Raji (cell line): ENCODE results near the gene SNX22.
A peak's percentile ranks its signal among the peaks of the same experiment; 100 is the strongest.

Experiments used
- POLR2A ChIP-seq: IDR thresholded peaks from 2 replicates; pipeline ENCODE4 v1.6.1; 2011; ENCODE audit warnings: low read depth, low read length, control low read depth; ENCODE audit not compliant: insufficient read depth

Gene SNX22

DNA sequence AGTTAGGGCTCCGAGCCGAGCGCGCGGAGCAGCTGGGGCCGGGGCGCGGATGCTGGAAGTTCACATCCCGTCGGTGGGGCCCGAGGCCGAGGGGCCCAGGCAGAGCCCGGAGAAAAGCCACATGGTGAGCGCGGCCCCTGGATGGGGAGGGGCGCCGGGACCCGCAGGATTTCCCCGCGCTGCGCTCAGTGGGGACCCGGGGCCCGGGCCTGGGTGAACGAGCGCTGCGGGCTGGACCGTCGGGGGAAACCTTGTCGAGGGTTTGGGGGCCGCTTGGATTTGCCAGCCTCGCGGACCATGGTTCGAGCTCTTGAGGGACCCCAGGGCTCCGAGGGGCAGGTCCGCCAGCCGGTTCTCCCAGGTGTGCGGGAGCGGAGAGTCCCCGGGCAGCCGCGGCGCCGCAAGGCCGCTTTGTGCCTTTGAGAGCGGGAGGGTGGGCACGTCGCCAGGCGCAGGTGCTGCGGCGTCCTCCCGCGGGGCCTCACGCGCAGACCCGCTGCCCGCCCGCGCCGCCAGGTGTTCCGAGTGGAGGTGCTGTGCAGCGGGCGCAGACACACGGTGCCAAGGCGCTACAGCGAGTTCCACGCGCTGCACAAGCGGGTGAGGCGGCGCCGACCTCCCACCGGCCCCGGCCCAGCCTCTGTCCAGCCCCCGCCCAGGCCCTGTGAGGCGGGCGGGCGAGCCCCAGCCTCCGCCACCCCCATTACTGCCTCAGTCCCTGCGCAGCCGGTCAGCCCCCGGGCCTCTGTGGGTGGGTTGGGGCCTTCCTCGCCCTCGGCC is at the start of gene SNX22:
Gene SNX22, plus strand, starts transcription at position 5 of the 780 bp plus-strand sequence. Its CDS starts 45 bp downstream, at position 50.
- peak; percentile 78 for TF ChIP-seq POLR2A

DNA sequence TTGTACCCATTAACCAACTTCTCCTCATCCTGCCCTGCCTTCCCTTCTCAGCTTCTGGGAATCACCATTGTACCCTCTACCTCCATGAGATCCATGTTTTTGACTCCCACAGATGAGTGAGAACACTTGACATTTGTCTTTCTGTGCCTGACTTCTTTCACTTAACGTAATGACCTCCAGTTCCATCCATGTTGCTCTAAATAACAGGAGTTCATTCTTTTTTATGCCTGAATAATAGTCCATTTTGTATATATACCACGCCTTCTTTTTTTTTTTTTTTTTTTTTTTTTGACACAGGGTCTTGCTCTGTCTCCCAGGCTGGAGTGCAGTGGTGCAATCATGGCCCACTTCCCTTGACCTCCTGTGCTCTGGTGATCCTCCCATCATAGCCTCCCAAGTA is 49.0 kb upstream of the SNX22 start:
- no peak for TF ChIP-seq POLR2A

DNA sequence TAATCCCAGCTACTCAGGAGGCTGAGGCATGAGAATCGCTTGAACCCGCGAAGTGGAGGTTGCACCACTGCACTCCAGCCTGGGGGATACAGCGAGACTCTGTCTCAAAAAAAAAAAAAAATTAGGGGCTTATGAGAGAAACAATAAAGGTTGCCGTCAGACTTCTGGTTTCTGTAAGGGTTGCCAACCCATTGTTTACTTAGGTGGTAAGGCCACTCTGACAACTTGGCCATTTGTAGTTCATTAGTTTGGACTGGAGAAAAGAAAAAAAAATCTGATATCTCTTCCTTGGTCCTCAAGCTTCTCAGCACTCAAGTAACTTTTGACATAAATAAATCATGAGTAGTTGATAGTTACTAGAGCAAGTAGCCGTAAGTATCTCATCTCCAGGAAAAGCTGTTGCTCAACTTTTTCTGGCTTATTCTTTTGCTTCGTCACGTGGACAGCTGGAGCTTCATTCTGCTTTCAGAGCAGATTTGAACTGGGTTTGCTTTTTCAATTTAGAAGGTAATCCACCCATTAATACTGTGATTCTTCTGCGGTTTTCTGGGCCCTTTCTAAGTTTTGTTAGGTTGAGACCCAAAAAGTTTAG is 46.3 kb upstream of the SNX22 start:
- TF ChIP-seq POLR2A: no peak

DNA sequence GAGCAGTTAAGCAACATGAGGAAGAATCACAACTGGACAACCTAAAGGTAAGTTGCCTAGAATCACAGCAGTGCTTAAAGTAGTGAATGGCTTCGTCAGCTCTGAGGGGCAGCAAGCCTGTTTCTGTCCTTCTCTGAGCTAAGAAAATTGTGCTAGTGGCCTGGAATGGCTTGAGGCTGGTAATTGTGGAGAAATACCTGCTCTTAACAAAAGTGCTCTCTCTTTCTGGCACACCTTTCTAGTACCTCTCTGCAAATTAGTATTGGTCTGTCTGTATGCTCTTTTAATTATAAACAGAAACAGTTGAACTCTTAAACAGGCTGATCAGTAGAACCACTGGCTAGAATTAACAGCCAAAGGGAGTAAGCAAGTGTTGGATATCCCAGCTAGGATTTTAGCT is 44.2 kb upstream of the SNX22 start:
- TF ChIP-seq POLR2A: no peak

DNA sequence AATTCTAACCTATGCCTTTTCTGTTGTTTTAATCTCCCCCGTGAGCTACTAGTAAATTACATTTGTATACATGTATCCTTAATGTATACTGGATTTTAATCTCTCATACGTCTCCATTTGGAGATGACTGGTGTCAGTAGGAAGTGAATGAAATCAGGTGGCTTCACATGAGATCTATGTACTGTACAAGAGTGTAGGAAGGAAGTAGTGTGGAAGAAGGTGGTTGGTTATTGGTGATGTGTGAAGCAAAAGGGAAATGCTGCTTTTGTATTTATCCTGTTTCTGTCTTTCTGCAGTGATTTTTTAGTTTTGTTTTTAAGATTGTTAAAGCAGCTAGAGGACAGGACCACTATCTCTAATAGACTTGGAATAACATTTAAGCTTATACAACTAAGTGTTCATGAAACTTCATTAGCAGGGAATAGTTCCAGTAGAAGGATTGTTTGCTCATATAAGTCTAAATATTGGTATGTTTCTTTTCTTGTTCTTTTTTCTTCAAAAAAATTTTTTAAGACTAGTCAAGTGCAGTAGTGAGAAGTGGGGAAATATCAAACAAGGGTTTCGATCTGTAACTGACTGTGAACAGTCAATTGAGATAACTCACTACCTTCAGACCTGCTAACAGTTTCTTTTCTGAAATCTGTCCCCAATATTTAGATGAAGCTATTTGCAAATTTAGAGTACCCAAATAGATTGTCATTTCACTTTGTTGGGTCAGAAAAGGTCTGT is 40.4 kb upstream of the SNX22 start:
- no peak for TF ChIP-seq POLR2A

DNA sequence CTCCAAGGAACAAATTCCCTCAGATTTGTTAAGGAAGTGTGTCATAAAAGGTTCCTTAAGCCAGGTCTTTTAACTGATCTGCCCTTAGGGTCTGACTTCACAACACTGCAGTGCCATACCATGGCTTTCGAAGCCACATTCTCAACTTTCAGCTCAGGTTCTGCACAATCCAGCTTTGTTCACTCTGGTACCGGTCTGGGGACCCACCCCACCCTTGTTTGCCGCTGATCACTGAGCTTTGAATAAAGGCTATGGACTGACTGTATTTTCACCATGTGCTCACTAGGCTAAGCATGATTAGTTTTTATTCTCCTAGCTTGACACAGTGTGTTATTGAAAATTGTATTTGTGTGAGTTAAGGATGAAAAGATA is 39.9 kb upstream of the SNX22 start:
- TF ChIP-seq POLR2A: no peak

DNA sequence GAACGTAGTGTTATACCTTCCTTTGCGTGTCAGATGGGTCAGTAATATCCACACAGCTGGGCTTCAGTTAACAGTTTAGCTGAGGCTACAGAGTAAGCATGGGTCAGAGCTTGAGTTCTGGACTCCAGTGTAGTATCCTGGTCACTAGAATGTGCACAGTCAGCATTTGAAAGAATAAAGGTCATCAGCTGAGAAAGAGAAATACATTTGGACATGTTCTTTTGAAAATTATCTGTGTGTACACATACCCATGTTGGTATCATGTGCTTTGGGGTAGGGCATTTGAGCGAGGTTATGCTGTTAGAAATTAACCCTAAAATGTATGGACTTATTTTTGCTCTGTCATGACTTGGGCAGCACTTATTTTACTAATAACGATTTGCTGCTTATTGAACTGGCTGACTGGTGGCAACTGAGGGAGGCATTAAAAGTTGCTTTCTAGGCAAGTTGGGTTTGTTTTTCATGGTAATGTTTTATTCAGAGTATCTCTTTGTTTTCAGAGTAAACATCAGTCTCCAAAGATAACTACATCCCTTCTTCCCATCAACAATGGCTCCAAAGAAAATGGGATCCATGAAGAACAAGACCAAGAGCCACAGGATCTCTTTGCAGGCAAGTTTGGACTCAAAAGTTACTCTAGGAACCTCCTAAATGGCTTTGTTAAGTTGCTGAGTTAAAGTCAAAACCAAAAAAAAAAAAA is 39.3 kb upstream of the SNX22 start:
- TF ChIP-seq POLR2A: no peak

DNA sequence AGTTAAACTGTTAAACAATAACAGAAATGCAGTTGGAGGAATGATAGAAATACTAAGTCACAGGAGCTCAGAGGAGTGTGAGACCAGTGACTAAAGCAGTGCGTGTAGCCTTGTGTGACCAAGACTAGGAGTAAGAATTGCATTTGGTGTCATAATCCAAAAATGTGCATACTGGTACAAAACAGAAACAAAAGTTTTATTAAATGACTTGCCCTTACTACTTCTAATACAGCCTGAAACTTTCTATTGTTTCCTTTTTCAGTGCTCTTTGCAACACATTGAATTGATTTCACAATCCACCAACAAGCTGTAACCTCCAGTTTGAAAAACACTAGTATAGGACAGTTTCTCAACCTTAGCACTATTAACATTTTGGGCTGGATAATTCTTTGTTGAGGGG is 38.6 kb upstream of the SNX22 start:
- TF ChIP-seq POLR2A: no peak

DNA sequence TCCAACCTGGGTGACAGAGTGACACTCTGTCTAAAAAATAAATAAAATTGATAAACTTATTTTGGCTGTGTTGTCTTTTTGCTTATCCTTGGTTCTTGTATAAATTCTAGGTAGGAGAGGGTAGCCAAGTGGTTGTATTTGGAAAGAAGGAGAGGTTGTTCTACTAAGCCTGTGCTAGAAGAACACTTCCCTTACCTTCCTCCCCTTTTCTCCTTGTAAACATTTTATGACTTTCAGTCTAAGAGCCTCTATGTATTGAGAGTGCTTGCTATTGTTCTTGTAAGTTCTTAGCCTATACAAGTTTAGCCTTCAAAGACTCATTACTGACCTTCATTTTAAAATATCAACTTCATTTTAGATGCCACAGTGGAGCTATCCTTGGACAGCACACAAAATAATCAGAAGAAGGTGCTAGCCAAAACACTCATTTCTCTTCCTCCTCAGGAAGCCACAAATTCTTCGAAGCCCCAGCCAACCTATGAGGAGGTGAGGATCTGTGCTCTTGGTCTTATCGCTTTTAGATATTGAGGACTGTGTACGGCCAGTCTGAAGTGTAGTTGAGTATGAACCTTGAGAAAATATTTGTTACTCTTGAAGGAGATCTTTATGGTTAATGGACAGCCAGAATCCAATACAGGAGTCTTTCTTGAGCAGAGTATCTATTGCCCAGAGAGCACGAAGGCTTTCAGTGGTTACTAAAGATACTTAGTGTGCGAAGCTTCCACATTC is 33.6 kb upstream of the SNX22 start:
- no peak for TF ChIP-seq POLR2A

DNA sequence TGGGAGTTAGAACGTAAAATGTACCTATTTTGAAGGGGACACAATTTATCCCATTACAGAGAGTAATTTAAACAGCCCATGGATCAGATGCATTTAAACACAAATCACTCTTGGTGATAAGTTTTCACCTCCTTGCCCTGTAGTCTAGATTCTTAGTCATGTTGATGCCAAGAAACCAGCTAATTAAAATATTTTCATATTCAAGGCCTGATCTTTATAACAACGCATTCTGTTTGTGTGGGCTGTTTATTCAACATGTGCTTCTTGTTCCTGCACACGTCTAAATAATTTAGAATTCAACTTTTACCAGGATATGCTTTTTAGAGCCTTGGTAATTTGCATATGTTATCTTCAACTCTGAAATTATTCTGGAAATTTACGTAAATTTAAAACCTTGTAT is 29.9 kb upstream of the SNX22 start:
- no peak for TF ChIP-seq POLR2A

DNA sequence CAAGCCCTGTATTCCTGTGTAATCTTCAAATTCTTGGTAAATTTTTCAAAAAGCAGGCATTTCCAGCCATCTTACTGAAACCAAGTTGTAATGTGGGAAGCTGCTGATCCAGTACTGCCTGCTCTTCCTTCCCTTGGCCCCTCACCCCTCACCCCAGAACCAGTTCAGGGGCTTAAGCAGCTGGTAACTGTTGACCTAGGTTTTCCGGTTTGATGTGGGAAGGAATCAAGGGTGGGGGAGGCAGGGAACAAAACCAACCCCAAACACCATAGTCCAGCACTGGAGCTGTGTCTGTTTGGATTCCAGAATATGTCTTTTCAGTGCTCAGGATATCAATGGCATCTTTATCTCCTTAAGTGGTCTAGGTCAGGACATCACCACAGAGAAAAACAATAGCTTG is 29.1 kb upstream of the SNX22 start:
- TF ChIP-seq POLR2A: no peak

DNA sequence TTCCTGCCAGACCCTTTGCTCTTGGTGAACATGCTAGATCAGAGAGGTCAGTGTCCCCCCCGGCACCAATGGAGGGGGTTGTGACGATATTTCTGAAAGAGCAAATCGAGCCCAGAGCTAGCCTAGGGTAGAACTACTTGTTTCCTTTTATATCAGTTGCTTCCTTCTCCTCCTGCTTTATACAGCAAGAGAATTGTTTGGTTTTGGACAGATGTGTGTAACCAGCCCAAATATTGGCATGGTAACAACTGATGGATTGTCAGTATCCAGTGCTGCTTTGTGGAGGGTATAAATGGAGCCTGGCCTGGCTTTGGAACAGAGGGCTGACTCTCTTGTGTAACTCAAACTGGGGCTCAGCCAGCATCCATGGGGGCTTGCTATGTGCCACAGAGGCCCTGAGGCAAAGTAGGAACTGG is 28.6 kb upstream of the SNX22 start:
- TF ChIP-seq POLR2A: no peak

DNA sequence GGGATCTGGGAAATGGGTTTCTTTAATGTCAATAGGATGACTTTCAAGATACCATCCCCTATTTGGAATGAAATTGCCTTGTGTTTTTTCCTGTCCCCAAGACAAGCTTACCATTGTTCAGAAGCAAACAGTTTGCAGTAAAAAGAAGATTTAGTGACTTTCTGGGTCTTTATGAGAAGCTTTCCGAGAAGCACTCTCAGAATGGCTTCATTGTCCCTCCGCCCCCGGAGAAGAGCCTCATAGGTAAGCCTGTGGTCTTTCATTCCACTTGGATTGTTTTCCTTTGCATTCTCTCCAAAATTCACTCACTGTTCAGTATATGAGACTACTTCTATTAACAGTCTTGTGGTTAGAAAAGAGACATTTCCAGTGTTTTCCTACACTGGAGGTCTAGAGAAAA is 25.6 kb upstream of the SNX22 start:
- no peak for TF ChIP-seq POLR2A

DNA sequence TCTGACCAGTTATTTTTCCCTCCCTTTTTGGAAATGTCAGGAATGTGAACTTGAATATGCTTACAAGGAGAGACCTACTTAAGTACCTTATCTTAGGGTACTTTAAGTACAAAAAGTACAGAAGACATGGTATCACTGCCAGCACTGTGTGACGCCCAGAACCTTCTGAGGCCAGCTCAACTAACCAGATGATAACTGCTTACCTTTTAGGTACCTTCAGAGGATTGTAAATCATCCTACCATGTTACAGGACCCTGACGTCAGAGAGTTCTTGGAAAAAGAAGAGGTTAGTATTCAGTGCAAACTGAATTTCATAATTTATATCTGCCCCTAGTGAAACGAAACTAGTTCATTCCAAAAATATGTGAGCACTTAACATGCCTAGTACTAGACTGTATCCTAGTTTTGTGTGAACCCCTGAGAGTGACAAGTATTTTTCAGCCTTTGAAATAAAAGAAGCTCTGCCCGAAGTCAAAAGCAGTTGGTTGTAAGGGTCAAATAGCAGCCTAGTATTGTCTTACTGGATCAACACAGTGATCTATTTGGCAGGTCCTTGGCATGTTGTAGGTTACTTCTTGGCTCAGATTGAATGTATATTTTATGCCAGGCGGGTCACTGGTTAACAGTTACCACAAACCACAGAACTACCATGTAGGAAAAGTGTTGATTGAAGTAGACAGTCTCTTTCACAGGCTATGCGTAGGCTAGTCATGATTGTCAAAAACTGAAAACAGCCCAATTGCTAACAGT is 23.8 kb upstream of the SNX22 start:
- no peak for TF ChIP-seq POLR2A

DNA sequence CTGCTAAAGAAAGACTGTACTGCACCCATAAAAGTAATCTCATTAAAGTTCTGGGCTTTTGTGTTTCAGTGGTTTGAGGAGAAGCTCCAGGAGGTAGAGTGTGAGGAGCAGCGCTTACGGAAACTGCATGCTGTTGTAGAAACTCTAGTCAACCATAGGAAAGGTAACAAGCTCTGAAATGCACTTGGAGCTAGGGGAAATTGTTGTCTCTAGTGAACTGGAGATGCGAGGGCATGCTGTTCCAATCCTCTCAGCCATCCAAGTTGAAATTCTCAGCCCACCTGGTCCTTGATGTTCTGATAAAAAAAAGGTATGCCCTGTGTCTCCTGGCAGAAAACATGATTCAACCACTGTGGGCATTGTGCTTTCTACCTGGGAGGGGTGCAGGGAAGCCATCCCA is 21.4 kb upstream of the SNX22 start:
- TF ChIP-seq POLR2A: no peak

DNA sequence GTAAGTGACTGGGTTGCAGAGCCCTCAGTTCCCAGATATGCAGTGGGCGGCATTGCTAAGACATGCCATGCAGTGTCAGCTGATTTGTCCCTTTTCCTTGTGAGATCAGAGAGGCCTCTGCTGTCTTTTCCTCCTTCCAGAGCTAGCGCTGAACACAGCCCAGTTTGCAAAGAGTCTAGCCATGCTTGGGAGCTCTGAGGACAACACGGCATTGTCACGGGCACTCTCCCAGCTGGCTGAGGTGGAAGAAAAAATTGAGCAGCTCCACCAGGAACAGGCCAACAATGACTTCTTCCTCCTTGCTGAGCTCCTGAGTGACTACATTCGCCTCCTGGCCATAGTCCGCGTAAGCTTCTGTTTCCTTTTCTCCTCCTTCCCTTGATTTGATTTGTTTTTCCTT is 20.0 kb upstream of the SNX22 start:
- no peak for TF ChIP-seq POLR2A
